CD4-positive, alpha-beta T cell treated with Interleukin-1 beta for 1 hour (primary cell): ENCODE measurements around the gene BICRA.
"Not testable (repeated sequence)": the region's sequence is repeated elsewhere in the genome, so short reads cannot be mapped to it uniquely, and the experiment has no call there.

ENCODE experiments used
- DNase-seq, 2 donors: peaks; one replicate each; pipeline ENCODE4 v3.0.0-alpha.2; 2020 to 2022

The BICRA gene

DNA sequence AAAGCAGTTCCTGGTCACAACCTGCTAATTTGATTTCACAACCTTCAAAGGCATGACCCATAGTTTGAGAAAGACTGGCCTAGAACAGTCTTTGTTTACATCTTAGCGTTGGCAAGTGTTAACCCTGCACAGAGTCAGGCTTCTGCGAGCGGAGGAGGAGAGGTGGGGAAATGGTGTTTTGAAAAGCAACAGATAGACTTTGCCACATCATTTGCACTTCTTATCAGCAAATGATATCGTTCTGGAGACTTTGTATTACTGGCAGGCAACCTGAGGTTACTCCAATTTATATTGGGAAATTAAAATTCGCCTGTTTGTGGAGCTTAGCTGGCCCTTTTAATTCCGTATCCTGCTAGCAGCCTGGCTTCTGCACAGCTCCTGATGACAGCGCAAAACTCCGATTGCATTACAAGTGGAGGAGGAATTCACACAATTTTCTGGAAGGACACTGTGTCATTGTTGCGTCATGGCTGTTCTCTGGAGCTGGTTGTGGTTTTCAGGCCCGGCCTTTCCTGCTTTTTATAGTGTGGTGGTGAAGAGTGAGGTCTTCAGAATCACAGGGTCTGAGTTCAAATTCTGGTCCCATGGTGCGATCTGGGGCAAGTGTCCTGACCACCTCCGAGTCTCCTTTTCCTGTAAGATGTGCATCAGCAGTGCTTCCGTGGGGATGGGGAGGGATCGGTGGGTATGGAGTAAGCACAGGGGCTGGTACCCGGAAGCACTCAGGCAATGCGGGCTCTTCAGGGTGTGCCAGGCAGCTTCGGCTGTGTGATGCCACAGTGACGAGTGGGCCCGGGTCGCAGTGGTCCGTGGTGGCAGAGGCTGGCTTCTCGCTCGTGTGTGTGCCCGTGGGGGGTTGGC, 55.2 kb downstream of the BICRA start:
- peak in 1 of 2 donors; percentile 30 for DNase-seq

DNA sequence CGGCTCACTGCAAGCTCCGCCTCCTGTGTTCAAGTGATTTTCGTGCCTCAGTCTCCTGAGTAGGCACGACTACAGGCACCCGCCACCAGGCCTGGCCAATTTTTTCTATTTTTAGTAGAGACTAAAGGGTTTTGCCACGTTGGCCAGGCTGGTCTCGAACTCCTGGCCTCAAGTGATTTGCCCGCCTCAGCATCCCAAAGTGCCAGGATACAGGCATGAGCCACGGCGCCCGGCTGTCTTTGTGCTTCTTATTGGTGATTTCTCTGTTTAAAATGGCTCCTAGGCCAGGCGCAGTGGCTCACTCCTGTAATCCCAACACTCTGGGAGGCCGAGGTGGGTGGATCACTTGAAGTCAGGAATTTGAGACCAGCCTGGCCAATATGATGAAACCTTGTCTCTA, 59.6 kb downstream of the BICRA start:
- not testable (repeated sequence) for DNase-seq

DNA sequence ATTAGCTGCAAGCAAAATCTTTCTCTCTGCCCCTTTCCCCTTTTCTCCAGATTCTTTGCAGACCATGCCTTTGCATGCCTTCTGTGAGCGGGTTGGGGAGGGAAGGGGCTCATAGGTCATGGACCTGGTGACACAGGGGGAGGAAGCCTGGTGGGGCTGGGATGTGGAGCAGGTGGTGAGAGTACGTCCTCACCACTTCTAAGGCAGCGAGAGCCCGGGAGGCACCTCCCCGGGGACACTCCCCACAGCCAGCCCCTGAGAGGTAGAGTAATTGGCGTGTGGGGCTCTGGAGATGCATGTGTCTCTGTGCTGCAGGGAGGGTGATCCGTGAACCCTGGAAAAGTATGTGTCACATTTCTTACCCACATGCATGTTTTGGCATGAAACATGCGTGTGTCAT, 61.8 kb downstream of the BICRA start:
- no peak for DNase-seq

DNA sequence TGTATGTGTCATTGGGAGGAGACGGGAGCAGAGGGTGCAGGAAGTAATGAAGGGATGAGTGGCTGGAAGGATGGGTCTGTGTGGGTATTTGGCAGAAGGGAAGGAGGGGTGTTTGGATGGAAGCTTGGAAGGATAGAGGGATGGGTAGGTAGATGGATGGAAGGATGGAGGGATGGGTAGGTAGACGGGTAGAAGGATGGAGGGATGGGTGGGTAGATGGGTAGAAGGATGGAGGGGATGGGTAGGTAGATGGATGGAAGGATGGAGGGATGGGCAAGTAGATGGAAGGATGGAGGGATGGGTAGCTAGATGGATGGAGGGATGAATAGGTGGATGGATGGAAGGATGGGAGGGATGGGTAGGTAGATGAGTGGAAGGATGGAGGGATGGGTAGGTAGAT, 62.6 kb downstream of the BICRA start:
- no peak for DNase-seq

DNA sequence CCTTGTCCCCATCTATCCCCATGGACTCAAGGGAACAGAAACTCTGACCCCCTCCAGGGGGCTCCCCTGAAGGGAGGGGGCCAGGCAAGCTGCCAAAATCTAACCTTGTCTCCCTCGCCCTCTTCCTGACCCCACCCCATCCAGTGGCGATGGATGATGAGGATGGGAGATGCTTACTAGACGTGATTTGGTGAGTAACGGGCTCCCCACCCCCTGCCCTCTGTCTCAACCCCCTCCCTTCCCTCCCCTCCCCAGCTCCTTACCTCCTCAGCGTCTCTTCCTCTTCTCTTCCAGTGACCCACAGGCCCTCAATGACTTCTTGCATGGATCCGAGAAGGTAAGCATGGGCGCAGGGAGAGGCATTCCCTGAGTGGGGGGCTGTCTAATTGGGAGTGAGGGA, 64.5 kb downstream of the BICRA start:
- no peak for DNase-seq

DNA sequence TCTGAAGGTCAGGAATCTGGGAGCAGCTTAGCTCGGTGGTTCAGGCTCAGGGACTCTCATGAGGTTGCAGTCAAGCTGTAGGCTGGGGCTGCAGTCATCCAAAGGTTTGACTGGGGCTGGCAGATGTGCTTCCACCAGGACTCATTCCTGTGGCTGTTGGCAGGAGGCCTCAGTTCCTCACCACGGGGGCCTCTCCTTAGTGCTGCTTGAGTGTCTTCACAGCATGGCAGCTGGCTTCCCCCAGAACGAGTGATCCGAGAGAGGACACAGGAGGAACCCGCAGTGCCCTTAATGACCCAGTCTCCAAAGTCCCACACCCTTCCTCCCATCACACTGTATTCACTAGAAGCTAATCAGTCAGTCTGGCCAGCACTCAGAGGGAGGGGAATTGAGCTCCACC, 65.6 kb downstream of the BICRA start:
- DNase-seq: no peak

DNA sequence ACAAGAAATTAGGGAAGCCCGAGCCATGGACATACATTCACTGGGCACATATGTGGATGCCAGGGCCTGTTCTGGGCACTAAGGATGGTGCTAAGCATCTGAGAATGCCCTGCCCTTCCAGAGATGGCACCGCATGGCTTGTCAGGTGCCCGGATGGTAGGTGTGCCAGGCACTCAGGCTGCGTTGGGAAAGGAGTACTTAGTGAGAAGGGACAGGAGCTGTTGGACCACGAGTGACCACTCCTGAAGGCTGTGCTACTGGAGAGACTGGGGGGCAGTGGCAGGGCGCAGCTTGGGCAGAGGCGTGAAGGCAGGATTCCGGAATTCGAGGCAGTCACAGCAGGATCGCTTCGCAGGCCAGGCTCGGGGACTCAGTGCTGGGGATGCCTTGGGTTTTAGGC, 66.3 kb downstream of the BICRA start:
- no peak for DNase-seq

DNA sequence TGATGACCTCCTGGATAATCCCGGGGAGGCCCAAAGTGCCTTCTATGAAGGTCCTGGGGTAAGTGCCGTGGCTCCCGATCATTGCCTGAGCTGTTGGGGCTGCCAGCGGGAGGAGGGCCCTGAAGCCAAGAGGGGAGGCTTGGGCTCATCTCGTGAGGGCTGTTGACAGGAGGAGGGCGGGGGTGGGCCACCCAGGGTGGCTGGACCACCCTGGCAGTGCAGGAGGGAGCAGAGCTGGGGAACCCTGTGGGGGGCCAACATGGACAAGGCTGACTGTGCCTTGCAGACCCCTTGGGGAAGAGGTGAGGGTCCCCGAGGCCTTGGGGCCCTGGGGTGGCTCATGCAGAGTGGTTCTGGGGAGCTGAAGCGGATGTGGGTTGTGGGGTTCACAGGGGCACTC, 66.9 kb downstream of the BICRA start:
- no peak for DNase-seq

DNA sequence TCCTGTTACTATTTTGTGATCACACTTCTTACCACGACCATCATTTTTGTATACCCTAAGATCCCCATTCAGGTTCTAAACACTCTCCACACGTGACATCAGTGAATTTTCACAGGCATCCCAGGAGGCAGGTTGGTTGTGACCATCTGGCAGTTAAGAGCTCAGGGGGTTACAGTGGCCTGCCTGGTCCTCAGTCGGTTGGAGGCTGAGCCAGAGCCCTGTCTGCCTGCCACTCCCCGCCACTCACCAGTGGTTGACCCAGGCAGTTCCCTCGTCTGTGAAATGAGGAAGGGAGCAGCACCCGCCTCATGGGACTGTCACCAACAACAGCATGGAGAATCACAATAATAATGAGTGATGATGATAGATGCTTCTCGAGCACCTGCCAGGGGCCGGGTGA, 67.9 kb downstream of the BICRA start:
- DNase-seq: no peak

DNA sequence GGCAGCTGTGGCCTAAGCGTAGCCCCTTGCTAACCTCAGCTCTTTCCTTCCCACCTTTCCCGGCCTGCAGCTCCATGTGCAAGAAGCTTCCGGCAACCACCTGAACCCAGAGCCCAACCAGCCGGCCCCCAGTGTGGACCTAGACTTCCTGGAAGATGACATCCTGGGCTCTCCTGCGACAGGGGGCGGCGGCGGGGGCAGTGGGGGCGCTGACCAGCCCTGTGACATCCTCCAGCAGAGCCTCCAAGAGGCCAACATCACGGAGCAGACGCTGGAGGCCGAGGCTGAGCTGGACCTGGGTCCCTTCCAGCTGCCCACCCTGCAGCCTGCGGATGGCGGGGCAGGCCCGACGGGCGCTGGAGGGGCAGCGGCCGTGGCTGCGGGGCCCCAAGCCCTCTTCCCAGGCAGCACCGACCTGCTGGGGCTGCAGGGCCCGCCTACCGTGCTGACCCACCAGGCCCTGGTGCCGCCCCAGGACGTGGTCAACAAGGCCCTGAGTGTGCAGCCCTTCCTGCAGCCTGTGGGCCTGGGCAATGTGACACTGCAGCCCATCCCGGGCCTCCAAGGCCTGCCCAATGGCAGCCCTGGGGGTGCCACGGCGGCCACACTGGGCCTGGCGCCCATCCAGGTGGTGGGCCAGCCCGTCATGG, 70.4 kb downstream of the BICRA start:
- no peak for DNase-seq

DNA sequence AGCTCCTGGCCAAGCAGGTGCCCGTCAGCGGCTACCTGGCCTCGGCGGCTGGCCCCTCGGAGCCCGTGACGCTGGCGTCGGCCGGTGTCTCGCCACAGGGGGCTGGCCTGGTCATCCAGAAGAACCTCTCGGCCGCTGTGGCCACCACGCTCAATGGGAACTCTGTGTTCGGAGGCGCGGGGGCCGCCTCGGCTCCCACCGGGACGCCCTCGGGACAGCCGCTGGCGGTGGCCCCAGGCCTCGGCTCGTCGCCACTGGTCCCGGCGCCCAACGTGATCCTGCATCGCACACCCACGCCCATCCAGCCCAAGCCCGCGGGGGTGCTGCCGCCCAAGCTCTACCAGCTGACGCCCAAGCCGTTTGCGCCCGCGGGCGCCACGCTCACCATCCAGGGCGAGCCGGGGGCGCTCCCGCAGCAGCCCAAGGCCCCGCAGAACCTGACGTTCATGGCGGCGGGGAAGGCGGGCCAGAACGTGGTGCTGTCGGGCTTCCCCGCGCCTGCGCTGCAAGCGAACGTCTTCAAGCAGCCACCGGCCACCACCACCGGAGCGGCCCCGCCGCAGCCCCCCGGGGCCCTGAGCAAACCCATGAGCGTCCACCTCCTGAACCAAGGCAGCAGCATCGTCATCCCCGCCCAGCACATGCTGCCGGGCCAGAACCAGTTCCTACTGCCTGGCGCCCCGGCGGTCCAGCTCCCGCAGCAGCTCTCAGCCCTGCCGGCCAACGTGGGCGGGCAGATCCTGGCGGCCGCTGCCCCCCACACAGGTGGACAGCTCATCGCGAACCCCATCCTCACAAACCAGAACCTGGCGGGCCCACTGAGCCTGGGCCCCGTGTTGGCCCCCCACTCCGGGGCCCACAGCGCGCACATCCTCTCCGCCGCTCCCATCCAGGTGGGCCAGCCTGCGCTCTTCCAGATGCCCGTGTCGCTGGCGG, 71.3 kb downstream of the BICRA start:
- DNase-seq: no peak

DNA sequence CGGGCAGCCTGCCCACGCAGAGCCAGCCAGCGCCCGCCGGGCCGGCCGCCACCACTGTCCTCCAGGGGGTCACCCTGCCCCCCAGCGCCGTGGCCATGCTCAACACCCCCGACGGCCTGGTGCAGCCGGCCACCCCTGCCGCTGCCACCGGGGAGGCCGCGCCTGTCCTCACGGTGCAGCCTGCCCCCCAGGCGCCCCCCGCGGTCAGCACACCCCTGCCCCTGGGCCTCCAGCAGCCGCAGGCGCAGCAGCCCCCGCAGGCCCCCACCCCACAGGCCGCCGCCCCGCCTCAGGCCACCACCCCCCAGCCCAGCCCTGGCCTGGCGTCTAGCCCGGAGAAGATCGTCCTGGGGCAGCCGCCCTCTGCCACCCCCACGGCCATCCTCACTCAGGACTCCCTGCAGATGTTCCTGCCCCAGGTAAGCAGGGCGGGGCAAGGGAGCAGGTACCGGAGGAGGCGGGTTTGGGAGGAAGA, 72.0 kb downstream of the BICRA start:
- no peak for DNase-seq

DNA sequence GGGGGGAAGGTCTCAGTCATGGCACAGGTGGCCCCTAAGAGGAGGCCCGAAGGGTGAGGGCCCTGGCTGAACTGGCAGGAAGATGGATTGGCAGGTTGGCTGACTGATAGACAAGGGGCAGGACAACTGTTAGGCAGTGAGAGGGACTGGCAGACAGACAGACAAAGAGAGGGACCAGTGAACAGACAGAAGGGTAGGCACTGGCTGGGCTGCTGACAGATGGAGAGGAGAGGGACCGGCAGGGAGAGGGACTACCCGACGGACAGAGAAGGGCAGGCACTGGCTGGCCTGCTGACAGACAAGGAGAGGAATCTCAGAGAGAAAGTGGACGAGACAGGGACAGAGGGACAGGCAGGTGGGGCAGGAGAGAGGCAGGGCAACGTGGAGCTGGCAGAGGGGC, 72.5 kb downstream of the BICRA start:
- no peak for DNase-seq

DNA sequence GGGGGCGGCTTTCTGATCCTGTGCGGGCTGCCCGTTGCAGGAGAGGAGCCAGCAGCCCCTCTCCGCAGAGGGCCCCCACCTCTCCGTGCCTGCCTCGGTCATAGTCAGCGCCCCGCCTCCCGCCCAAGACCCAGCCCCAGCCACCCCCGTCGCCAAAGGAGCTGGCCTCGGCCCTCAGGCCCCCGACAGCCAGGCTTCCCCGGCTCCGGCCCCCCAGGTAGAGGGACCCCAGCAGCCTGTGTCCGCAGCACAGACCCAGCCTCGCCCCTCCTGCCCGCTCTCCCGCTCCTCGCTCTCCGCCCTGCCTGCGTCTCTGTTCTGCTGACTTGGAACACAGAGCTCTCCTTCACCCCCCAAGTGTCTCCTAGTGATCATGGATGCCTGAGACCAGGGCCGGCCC, 73.0 kb downstream of the BICRA start:
- DNase-seq: no peak

DNA sequence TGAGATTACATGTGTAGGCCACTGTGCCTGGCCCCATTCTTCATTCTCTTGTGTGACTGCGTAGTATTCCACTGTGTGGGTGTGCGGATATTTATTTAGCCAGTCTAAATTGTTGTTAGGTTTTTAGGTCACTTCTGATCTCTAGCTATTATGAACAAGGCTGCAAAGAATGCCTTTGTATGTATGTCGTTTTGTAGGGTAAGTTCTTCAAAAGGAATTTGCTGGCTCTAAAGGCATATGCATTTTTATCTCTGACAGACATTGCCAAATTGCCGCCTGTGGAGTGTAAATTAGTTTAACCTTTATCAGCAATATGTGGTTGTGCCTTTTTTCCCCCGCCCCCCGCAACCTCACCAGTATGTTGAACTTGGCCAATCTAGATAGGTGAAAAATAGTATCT, 74.0 kb downstream of the BICRA start:
- no peak for DNase-seq

DNA sequence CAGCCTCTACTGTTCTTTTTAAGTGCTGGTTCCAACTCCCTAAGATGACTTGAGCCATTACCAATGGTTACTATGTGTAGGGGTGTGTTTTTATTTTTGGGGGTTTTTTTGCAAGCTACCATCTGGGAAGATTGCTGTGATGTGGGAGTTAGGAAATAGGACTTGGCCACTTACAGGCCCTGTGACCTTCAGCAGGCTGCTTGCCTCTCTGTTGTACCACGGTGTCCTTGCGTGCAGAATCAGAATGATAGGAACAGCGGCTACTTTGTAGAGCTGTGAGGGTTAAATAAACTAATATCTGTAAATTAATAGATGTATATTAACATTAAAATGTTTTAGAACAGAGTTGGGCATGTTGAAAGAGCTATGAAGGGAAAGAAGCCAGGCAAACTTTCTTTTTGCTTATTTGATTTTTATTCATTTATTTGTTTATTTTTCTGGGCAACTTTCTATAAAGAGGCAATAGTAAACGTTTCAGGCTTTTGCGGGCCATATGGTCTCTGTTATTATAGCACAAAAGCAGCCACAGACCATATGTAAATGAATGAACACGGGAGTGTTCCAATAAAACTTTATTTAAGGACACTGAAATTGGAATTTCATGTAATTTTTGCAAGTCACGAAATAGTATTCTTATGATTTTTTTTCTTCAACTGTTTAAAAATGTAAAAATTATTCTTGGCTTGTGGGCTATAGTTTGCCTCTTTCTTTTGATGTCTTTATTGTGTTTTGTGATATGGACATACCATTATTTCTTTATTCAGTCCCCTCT, 77.9 kb downstream of the BICRA start:
- no peak for DNase-seq

DNA sequence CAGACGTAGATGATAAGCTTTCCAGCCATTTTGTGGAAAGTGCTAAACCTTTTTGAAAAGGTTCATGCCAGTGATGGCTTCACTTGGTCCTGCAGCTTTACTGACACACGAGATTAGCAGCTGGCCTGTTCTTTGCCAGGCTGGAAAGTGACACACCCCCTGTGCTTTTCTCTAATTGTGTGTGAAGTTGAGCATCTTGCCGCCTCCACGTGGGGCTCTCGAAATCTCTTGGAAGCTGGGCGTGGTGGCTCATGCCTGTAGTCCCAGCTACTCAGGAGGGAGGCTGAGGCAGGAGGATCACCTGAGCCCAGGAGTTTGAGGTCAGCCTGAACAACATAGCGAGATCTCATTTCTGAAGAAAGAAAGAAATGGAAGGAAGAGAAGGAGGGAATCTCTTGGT, 79.0 kb downstream of the BICRA start:
- no peak for DNase-seq

DNA sequence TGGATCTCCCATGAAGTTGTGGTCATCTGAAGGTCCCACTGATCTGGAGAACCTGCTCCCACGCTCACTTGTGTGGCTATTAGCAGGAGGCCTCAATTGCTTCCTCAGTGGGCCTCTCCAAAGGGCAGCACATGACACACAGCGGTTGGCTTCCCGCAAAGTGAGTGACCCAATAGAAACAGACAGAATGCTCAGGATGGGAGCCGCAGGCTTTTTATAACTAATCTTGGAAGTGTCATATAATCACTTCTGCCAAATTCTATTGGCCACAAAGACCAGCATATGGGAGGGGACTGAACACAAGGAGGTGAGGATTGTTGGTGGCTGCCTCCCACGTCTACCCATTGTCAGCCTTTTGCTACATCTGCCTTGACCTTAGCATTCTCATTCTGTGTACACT, 82.2 kb downstream of the BICRA start:
- DNase-seq: no peak

DNA sequence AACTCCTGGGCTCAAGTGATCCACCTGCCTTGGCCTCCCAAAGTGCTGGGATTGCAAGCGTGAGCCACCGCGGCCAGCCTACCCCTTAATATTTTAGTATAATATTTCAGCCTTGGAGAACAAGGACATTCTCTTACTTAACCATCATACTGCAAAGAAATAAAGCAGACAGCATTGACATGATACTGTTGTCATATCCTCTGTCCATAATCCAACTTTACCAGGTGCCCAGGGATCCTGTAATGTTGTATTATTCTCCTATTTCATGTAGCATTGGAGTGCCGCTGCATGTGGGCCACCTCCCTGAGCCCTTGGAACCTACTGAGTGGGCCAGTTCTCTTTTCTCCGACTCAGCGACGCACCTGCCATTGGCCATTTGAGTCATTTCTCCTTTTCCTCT, 82.8 kb downstream of the BICRA start:
- DNase-seq: no peak

DNA sequence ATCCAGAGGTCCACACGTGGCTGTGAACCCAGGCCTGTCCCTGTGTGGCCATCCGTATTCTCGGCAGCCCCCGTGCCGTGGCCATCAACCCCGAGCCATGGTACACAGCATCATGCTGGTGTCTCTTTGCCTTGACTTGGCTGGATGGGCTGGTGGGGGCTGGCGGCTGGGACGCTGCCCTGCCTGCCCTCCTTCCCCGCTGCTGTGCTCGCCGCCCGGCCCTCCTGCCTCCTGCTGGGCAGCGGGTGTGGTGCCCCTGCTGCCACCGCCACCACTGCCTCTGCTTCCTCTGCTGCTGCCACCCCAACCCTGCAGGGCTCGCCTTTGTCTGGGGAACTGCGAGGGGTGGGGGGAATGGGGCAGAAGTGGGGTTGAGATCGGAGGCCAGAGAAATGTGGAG, 84.6 kb downstream of the BICRA start:
- DNase-seq: no peak

DNA sequence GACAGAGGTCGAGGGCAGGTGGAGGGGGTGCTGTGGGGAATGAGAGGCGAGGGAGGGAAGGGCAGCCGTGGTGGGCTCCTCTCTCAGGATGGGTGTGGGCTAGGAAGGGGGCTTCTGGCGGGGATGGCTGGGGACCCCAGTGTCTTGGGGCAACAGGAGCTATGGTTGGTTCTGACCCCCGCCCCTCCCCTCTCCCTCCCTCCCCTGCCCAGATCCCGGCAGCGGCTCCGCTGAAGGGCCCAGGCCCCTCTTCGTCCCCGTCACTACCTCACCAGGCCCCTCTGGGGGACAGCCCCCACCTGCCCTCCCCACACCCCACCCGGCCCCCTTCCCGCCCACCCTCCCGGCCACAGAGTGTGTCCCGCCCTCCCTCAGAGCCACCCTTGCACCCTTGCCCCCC, 85.0 kb downstream of the BICRA start:
- DNase-seq: no peak

DNA sequence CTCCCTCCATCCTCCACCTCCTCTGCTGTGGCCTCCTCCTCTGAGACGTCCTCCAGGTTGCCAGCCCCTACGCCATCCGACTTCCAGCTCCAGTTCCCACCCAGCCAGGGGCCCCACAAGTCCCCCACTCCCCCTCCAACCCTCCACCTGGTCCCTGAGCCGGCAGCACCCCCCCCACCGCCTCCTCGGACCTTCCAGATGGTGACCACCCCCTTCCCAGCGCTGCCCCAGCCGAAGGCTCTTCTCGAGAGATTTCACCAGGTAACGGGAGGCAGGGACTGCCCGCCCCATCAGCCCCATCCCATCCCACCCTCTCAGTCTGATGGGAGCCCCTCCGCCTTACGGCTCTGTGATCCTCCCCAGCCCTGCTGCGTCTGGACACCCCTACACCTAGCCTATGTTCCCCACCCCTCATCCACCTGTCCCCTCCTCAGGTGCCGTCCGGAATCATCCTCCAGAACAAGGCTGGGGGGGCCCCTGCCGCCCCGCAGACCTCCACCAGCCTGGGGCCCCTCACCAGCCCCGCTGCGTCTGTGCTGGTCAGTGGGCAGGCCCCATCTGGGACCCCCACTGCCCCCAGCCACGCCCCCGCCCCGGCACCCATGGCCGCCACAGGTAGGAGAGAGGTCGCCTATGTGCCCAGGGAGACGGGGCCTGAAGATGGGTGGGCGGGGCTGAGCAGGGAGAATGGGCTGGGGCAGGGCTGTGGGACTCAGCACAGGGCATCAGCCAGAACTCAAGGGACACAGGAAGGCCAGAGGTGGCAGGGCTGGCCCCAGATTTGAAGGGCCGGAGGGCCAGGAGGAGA, 85.7 kb downstream of the BICRA start:
- no peak for DNase-seq
